GM13976 (cell line): ENCODE measurements around the gene HERC2.

ENCODE experiments used
- DNase-seq: peaks from one replicate; pipeline ENCODE4 v3.0.0; 2012; ENCODE audit warnings: low spot score
- in situ Hi-C: fragments of 300-500 bp; cut with MboI; formaldehyde crosslinking; loops from one replicate; pipeline ENCODE4 v1.12.0; 2022; ENCODE audit warnings: low sequenced_read_pairs, mixed read lengths, inconsistent platforms; ENCODE audit not compliant: unreplicated experiment
- TF ChIP-seq, protein P1 (sequence below): IDR thresholded peaks from 2 replicates; pipeline ENCODE4 v1.5.1; 2012; ENCODE audit warnings: borderline replicate concordance, mild to moderate bottlenecking; ENCODE audit not compliant: insufficient read depth; ENCODE audit errors: extremely low read depth, missing control alignments, control extremely low read depth

Gene HERC2

DNA sequence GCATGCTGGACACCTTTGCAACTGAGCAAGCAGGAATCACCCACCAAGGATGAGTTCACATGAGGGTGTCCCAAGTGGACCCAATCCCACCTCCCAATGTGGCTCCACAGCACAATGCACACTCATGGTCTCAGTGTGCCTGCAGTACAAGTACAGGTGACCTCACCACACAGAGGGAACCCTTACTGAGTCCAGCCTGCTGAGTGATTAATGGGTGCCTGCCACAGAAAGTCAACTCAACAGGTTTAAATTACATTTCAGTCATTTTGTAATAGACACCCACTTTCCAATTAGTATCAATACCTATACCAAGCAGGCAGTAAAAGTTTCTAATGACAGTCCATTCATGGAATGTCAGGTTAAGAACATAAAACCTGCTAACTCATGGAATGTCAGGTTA, 59.5 kb downstream of the HERC2 start:
- no peak for DNase-seq
- TF ChIP-seq, protein P1, sequence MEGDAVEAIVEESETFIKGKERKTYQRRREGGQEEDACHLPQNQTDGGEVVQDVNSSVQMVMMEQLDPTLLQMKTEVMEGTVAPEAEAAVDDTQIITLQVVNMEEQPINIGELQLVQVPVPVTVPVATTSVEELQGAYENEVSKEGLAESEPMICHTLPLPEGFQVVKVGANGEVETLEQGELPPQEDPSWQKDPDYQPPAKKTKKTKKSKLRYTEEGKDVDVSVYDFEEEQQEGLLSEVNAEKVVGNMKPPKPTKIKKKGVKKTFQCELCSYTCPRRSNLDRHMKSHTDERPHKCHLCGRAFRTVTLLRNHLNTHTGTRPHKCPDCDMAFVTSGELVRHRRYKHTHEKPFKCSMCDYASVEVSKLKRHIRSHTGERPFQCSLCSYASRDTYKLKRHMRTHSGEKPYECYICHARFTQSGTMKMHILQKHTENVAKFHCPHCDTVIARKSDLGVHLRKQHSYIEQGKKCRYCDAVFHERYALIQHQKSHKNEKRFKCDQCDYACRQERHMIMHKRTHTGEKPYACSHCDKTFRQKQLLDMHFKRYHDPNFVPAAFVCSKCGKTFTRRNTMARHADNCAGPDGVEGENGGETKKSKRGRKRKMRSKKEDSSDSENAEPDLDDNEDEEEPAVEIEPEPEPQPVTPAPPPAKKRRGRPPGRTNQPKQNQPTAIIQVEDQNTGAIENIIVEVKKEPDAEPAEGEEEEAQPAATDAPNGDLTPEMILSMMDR, result no peak
- in situ Hi-C loops, result no loop called here

DNA sequence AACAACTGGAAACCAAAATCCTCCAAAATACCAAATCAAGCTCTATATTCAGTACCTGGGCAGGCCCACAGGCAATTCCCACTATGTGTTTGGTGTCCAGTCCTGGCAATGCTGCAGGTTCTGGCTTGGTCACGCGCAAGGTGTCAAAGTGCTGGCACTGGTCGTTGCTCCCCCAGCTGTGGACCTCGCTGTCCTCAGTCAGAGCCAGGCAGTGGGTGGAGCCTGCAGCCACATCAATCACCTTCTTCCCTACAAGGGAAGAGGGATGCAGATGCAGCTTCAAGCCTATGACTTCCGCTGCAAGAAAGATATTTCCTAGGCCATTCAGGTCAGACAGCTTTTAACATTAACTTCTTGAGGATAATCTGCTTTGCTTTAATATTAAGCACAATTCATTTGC, 61.3 kb downstream of the HERC2 start:
- DNase-seq, result no peak
- TF ChIP-seq, protein P1, result no peak
- in situ Hi-C loops, result no loop called here

DNA sequence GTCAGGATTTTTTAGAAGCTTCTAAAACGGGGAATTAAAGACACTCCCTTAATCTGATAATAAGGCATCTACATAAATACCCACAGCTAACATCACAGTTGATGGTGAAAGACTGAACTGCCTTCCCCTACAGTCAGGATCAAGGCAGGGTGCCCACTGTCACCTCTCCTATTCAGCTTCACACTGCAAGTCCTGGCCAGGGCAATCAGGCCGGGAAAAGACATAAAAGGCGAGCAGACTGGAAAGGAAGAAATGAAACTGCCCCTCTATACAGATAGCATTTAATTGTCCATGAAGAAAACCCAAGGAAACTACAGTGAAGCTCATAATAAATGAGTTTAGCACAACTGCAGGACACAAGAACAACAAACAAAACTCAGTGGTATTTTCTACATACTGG, 61.7 kb downstream of the HERC2 start:
- in situ Hi-C loops, result no loop called here
- TF ChIP-seq, protein P1, result no peak
- DNase-seq, result no peak

DNA sequence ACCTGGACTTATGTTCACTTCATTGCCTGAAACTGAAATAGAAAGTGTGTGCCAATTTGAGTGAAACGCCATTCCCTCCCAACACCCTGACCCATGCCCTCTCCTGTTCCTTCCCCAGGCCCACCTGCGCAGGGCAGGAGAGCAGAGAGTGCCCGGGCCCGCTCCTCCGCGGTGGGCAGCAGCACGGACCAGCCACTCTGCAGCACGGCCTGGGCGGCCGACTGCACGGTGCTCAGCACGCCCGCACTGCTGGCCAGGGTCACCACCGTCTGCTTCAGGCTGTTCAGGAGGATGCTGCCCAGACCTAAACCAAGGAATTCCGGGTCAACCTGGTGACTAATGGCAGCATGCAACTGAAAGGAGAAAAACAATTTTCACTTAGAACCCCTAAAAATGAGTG, 66.0 kb downstream of the HERC2 start:
- TF ChIP-seq, protein P1, result no peak
- in situ Hi-C loops, result no loop called here
- DNase-seq, result no peak

DNA sequence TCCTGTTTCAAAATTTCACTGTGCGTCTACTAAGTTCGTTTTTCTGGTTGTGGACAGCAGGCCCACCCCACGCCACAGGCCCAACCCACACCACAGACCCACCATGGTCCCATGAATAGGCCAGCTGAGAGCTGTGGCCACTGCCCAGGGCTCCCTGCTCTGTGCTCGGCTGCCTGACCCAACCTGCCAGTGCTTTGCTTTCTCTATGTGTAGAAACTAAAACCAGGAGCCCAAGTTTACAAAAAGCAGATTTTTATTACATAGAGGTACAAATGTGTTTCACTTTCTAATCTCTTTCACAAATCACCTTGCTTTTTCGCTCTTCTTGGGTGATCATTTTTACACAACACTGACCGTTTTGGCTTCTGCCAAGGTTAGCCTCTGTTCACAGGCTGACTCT, 69.1 kb downstream of the HERC2 start:
- TF ChIP-seq, protein P1, result no peak
- no peak for DNase-seq
- in situ Hi-C loops, result no loop called here

DNA sequence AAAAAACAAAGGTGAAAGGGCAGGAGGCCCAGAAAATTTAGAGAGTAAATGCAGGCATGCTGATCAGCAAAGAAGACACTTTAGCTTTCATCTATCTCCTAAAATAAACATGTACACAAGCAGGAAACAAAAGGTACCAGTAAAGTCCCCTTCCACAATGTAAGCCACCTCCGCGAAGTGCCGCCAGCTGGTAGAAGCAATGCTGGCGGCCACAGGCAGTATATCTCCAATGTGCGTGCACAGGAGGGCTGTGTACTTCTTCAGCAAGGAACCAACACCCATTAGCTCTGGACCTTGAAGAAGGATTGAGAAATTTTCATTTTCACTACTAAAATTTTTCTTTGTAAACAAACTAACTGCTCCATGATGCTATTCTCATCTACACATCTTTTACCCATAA, 75.4 kb downstream of the HERC2 start:
- TF ChIP-seq, protein P1, result no peak
- DNase-seq, result no peak
- in situ Hi-C loops, result no loop called here

DNA sequence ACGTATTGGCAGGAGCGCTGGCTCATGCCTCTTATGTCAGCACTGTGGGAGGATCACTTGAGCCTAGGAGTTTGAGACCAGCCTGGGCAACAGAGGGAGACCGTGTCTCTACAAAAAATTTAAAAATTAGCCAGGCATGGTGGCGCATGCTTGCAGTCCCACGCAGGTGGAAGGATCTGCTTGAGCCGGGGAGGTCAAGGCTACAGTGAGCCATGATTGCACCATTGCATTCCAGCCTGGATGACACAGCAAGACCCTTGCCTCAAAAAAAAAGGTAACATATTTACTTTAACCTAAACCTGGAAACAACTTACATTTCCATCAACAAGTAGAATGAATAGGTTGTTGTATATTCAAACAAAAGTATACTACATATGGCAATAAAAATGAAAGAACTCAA, 78.1 kb downstream of the HERC2 start:
- no peak for DNase-seq
- TF ChIP-seq, protein P1, result no peak
- in situ Hi-C loops, result no loop called here
